Activated B cell treated with CpG ODN at 0.5 μM for 24 hours (primary cell): ENCODE results near the gene ASGR1. TPM values are rescaled to one million over a fixed set of nuclear protein-coding genes. Genes with fewer than 3 reads are reported as not detected.

ENCODE experiments used
- ATAC-seq: fragments of 200-7000 bp; cut with Tn5 transposase; one replicate; pipeline ENCODE4 v1.10.0; 2021; ENCODE audit warnings: low read depth, mild to moderate bottlenecking, moderate library complexity
- CTCF ChIA-PET: fragments of 350-600 bp; sonication (Branson Sonifier 250); formaldehyde crosslinking; loops from one replicate; lab custom pipeline; 2021; ENCODE audit warnings: antibody characterized with exemption; lab: Charles Lee
- POLR2A ChIA-PET: fragments of 350-600 bp; sonication (Branson Sonifier 250); formaldehyde crosslinking; loops from one replicate; lab custom pipeline; 2021; ENCODE audit warnings: antibody characterized with exemption; lab: Charles Lee
- DNase-seq: peaks from one replicate; pipeline ENCODE4 v3.0.0; 2022
- H3K27ac Mint-ChIP-seq: one replicate; pipeline ENCODE4 v1.8.0; 2020; ENCODE audit warnings: mixed read lengths
- H3K27me3 Mint-ChIP-seq: one replicate; pipeline ENCODE4 v1.8.0; 2021; ENCODE audit warnings: mixed read lengths
- H3K36me3 Mint-ChIP-seq: one replicate; pipeline ENCODE4 v1.8.0; 2021; ENCODE audit warnings: low read depth, mixed read lengths
- H3K4me1 Mint-ChIP-seq: one replicate; pipeline ENCODE4 v1.8.0; 2021; ENCODE audit warnings: mixed read lengths
- H3K4me3 Mint-ChIP-seq: one replicate; pipeline ENCODE4 v1.8.0; 2020; ENCODE audit warnings: mild to moderate bottlenecking, mixed read lengths
- H3K9me3 Mint-ChIP-seq: one replicate; pipeline ENCODE4 v1.8.0; 2020; ENCODE audit warnings: mixed read lengths
- CTCF ChIP-seq: fragments of 200-600 bp; IDR thresholded peaks from one replicate; pipeline ENCODE4 v1.8.0; 2022; ENCODE audit warnings: antibody characterized with exemption, mild to moderate bottlenecking
- intact Hi-C: fragments of 100-400 bp; cut with micrococcal nuclease; formaldehyde crosslinking; loops from one replicate; pipeline ENCODE4 v1.15.1; 2024
- total RNA-seq: library from RNA; stranded (reverse); gene quantifications from 2 replicates; pipeline ENCODE4 v1.2.3, GENCODE V29; 2022

Gene ASGR1
- total RNA-seq, 1 donor from 2014 or later, result not detected

GRCh38 chr17:7137171-7137943 is 41.8 kb downstream of the ASGR1 start:
- no peak for ATAC-seq
- Mint-ChIP-seq H3K27ac (no peak overlapping the region), H3K36me3 (no peaks in the 10 kb centered on the region), H3K4me3 (no peak overlapping the region), H3K4me1 (peaks cover 18% of the 10 kb centered on the region), H3K27me3 (peaks cover 9% of the 10 kb centered on the region), H3K9me3 (no peaks in the 10 kb centered on the region)
- no peak for DNase-seq
- ChIA-PET POLR2A (interaction anchor here (0.8 to 1.8 kb wide), 2 partner anchors 86 to 94 kb away, joined by 3 to 10 read pairs; no protein-coding TSS in a partner anchor), CTCF (interaction anchor here (1.0 to 8.0 kb wide), 11 partner anchors 20 to 294 kb away, joined by 3 to 109 read pairs (median 7); partner anchors contain the start of gene SLC16A11)
- TF ChIP-seq CTCF, result no peak
- intact Hi-C loops, result loop anchor here (5.0 kb wide), 1 partner anchor 295 kb away; no protein-coding TSS in a partner anchor

GRCh38 chr17:7136266-7136877 is 42.8 kb downstream of the ASGR1 start:
- Mint-ChIP-seq H3K36me3 (no peaks in the 10 kb centered on the region), H3K27me3 (peaks cover 9% of the 10 kb centered on the region), H3K9me3 (no peaks in the 10 kb centered on the region), H3K4me1 (peaks cover 27% of the 10 kb centered on the region), H3K4me3 (no peak overlapping the region), H3K27ac (no peak overlapping the region)
- intact Hi-C loops, result loop anchor here (1.0 to 5.0 kb wide), 4 partner anchors 84 to 294 kb away; no protein-coding TSS in a partner anchor
- ChIA-PET POLR2A (interaction anchor here (0.8 to 1.8 kb wide), 4 partner anchors 85 to 160 kb away, joined by 3 to 10 read pairs (median 6); no protein-coding TSS in a partner anchor), CTCF (interaction anchor here (1.0 to 8.0 kb wide), 12 partner anchors 21 to 293 kb away, joined by 3 to 109 read pairs (median 7); partner anchors contain the start of gene SLC16A11)
- ATAC-seq (no peak), DNase-seq (peak; percentile 60)
- no peak for TF ChIP-seq CTCF

- DNase-seq (no peak), ATAC-seq (no peak)
- Mint-ChIP-seq H3K4me3 (peak overlapping the region; percentile 66), H3K27me3 (peaks cover 6% of the 10 kb centered on the region), H3K27ac (no peak overlapping the region), H3K36me3 (no peaks in the 10 kb centered on the region), H3K9me3 (no peaks in the 10 kb centered on the region), H3K4me1 (peaks cover 43% of the 10 kb centered on the region)
- ChIA-PET CTCF (interaction anchor here (1.0 to 8.0 kb wide), 4 partner anchors 44 to 223 kb away, joined by 4 to 109 read pairs (median 22); no protein-coding TSS in a partner anchor), POLR2A (interaction anchor here (0.6 to 2.7 kb wide), 12 partner anchors 17 to 553 kb away, joined by 3 to 29 read pairs (median 12); partner anchors contain the start of genes SLC16A11, SLC16A13 and TP53)
- TF ChIP-seq CTCF, result no peak
- intact Hi-C loops, result loop anchor here (1.0 to 2.0 kb wide), 3 partner anchors 39 to 81 kb away; no protein-coding TSS in a partner anchor
Measured at GRCh38 chr17:7133916-7134315, 45.3 kb downstream of the ASGR1 start.

GRCh38 chr17:7133424-7133823 is 45.7 kb downstream of the ASGR1 start:
- DNase-seq, result peak; percentile 43
- ATAC-seq, result peak; percentile 26
- Mint-ChIP-seq H3K4me1 (peaks cover 43% of the 10 kb centered on the region), H3K27ac (peak overlapping the region; percentile 81), H3K27me3 (peaks cover 6% of the 10 kb centered on the region), H3K9me3 (no peaks in the 10 kb centered on the region), H3K36me3 (no peaks in the 10 kb centered on the region), H3K4me3 (peak overlapping the region; percentile 66)
- CTCF ChIA-PET, result interaction anchor here (0.7 to 8.0 kb wide), 5 partner anchors 45 to 223 kb away, joined by 3 to 109 read pairs (median 8); partner anchors contain the start of gene RNASEK
- intact Hi-C loops, result loop anchor here (1.0 to 2.0 kb wide), 3 partner anchors 39 to 82 kb away; no protein-coding TSS in a partner anchor
- POLR2A ChIA-PET, result interaction anchor here (0.6 to 2.7 kb wide), 16 partner anchors 16 to 554 kb away, joined by 3 to 29 read pairs (median 10); partner anchors contain the start of genes SLC16A11, SLC16A13 and TP53
- TF ChIP-seq CTCF, result no peak
